HG02938 (cell line): ENCODE results near the gene POP4.
"Not testable (repeated sequence)": the region's sequence is repeated elsewhere in the genome, so short reads cannot be mapped to it uniquely, and the experiment has no call there.

Source experiments
- ATAC-seq: cut with Tn5 transposase; IDR thresholded peaks from one replicate; pipeline ENCODE4 v1.9.1; 2021; ENCODE audit warnings: mild to moderate bottlenecking, moderate library complexity; ENCODE audit not compliant: unreplicated experiment

Gene POP4

GRCh38 chr19:29605653-29606419 lies at the start of gene POP4:
Gene POP4, plus strand, starts transcription at chr19:29606283. Its CDS starts 36 bp downstream, at chr19:29606319.
- ATAC-seq: peak; percentile 49

- ATAC-seq: not testable (repeated sequence)
Observed at GRCh38 chr19:29559110-29559509, 47.0 kb upstream of the POP4 start.

- no peak for ATAC-seq
Observed at GRCh38 chr19:29559743-29560142, 46.3 kb upstream of the POP4 start.

- no peak for ATAC-seq
Observed at GRCh38 chr19:29560313-29561075, 45.6 kb upstream of the POP4 start.

GRCh38 chr19:29561601-29562000 lies 44.5 kb upstream of the POP4 start:
- no peak for ATAC-seq

GRCh38 chr19:29562299-29563297 lies 43.5 kb upstream of the POP4 start:
- ATAC-seq: no peak

- ATAC-seq: no peak
Observed at GRCh38 chr19:29563486-29564101, 42.5 kb upstream of the POP4 start.

- no peak for ATAC-seq
Observed at GRCh38 chr19:29564574-29565005, 41.5 kb upstream of the POP4 start.

GRCh38 chr19:29565171-29565570 lies 40.9 kb upstream of the POP4 start:
- ATAC-seq: no peak

- ATAC-seq: no peak
Observed at GRCh38 chr19:29566496-29567054, 39.5 kb upstream of the POP4 start.

GRCh38 chr19:29567366-29567915 lies 38.6 kb upstream of the POP4 start:
- no peak for ATAC-seq

- ATAC-seq: no peak
Observed at GRCh38 chr19:29568036-29569025, 37.8 kb upstream of the POP4 start.

GRCh38 chr19:29569038-29569911 lies 36.8 kb upstream of the POP4 start:
- no peak for ATAC-seq

GRCh38 chr19:29571181-29571580 lies 34.9 kb upstream of the POP4 start:
- ATAC-seq: no peak

- ATAC-seq: no peak
Observed at GRCh38 chr19:29573486-29573885, 32.6 kb upstream of the POP4 start.

GRCh38 chr19:29574510-29574909 lies 31.6 kb upstream of the POP4 start:
- ATAC-seq: no peak

GRCh38 chr19:29576046-29576606 lies 30.0 kb upstream of the POP4 start:
- ATAC-seq: no peak
